Measurements from ENCODE around the gene BCL2L13. TPM values are rescaled to one million over a fixed set of nuclear protein-coding genes. Genes with fewer than 3 reads are reported as not detected.
A peak's percentile ranks its signal among the peaks of the same experiment; 100 is the strongest.
"Not testable (repeated sequence)": the region's sequence is repeated elsewhere in the genome, so short reads cannot be mapped to it uniquely, and the experiment has no call there.

The BCL2L13 gene
- polyA plus RNA-seq, 1 donor from 2014 or later, result 41.8 TPM

DNA sequence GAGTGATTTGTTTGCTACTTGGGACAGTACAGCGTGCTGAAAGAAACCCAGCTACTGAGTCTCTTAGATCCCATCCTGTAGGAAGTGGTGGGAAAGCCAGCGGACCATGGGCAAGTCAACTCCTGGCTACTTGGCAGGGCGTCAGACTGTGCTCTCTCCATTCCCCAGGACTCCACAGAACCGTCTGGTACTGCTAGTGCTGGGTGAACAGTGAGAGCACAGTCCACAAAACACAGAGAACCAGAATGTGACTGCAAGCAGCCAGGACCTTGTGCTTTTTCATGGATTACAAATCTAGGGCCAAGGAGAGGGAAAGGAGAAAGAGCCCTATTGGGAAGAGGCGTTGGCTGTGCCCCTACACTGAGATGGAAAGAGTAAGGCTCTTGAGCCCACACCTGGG is 125.5 kb downstream of the BCL2L13 start:
- Mint-ChIP-seq H3K4me1 (peaks cover 17 to 27% (median 19%) of the 10 kb centered on the region in 3 donors), H3K9me3 (no peaks in the 10 kb centered on the region), H3K27ac (peak overlapping the region in 1 of 3 donors; percentile 83), H3K4me3 (no peak overlapping the region), H3K27me3 (peaks cover 2% of the 10 kb centered on the region), H3K36me3 (no peaks in the 10 kb centered on the region)

DNA sequence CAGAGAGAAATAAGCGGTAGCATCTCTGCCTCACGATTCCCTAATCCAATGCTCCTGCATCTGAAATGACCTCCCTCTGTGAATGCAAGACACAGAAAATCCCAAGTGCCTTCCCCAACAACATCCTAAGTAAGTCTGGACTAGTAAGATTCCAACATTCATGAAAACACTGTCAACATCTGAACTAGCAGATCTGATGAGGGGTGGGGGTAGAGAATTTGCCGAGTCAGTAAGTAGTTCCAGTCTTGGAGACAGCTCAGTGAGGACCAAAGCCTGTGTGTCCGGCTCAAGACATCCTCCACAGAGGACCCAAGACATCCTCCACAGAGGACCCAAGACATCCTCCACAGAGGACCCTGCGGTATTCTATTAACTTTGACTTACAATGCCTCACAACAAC is 126.3 kb downstream of the BCL2L13 start:
- peak overlapping the region in 1 of 4 donors; percentile 38 for H3K4me3 Mint-ChIP-seq

DNA sequence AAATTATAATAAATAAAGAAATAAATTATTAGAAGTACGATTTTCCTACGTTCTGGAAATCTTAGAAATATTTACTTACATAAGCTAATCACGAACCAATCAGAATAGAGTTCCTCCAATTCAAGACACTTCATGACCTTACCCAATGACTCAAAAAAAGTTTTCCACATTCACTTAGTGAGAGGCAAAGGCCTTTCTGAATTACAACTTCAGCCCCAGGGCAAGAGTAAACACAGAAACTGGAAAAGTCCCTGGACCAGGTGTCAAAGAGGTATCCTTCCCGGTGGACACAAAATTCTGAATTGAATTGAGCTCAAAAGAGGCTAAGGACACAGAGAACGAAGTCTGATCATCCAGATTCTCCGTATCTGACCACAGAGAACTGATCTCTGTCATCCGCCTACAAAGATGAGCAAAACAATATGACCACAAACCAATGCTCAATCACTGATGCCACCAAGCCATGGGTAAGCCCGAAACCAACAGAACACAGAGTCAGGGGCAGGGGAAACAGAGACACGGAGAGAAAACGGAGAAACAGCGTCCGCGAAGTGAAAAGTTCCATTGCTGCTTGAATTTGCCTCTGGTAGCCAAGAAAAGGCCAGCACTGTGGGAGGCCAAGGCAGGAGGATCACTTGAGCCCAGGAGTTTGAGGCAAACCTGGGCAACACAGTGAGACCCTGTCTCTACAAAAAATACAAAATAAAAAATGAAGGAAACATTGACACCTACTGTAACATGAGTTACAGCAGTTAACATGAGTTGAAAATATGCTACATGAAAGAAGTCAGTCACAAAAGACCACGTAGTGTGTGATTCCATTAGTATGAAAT is 128.9 kb downstream of the BCL2L13 start:
- Mint-ChIP-seq H3K4me3 (peak overlapping the region; percentile 36 to 66 (median 53)), H3K4me1 (peaks cover 23 to 31% (median 25%) of the 10 kb centered on the region in 3 donors), H3K36me3 (no peaks in the 10 kb centered on the region), H3K27ac (peak overlapping the region; percentile 42 to 87 (median 57)), H3K27me3 (peaks cover 2% of the 10 kb centered on the region), H3K9me3 (no peaks in the 10 kb centered on the region)

More for the DNA sequence above, 126.3 kb downstream of the BCL2L13 start:
- not testable (repeated sequence) for H3K36me3 Mint-ChIP-seq, H3K9me3 Mint-ChIP-seq, H3K27me3 Mint-ChIP-seq
- Mint-ChIP-seq H3K4me1 (peaks cover 17 to 28% (median 19%) of the 10 kb centered on the region in 3 donors), H3K27ac (peak overlapping the region in 1 of 3 donors; percentile 33)

DNA sequence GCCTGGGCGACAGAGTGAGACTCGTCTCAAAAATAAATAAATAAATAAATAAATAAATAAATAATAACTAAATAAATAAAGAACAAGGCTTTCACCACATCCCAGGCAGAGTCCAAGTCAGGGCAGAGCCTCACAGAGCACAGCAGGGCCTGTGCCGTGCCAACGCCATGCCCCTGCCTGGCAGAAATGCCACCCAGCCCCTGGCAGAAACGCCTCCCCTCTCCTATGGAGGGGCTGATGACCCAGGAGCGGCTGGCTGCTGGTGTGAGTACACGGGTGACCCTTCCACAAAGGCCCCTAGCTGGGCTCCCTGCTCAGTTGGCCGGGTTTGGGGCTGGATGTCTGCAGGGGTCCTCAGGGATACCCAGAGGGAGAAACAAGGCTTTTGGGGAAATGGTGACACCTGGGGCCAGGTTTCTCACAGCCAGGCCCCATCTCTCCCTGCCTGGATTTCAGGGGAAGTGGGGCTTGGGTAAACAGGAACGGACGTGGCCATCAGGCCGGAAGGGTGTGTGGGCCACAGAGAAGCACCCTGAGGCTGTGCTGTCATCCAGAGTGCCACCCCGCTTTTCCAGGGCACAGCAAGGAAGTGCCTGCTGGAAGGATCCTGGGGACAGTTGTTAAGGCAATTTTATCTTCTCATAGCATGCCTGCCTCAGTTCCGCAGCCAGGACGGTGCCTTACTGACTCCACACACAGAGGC is 130.6 kb downstream of the BCL2L13 start:
- Mint-ChIP-seq H3K9me3 (no peaks in the 10 kb centered on the region), H3K4me3 (peak overlapping the region in 1 of 4 donors; percentile 12), H3K4me1 (peaks cover 29 to 41% (median 31%) of the 10 kb centered on the region in 3 donors), H3K36me3 (no peaks in the 10 kb centered on the region), H3K27ac (no peak overlapping the region), H3K27me3 (peaks cover 2% of the 10 kb centered on the region)

DNA sequence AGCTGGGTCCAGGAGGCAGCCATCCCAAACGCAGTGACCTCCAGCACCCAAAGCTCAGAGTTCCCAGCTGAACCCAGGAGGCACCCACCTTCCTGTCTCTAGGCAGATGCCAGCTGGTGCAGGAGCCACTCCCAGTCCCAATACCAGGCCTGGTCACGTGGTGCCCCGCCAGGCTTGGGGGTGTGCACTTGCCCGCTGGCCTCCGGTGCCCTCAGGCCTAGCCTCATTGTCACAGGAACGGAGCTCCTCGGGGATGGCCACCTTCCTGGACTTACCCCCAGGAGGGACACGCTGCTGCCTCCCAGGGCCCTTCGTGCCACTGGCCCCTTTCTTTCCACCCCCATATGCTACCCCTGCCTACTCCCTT is 131.1 kb downstream of the BCL2L13 start:
- no peaks in the 10 kb centered on the region for H3K36me3 Mint-ChIP-seq
- H3K4me3 Mint-ChIP-seq, result no peak overlapping the region
- H3K4me1 Mint-ChIP-seq, result peaks cover 27 to 38% (median 29%) of the 10 kb centered on the region in 3 donors
- H3K27me3 Mint-ChIP-seq, result peaks cover 2% of the 10 kb centered on the region
- H3K27ac Mint-ChIP-seq, result peak overlapping the region in 1 of 3 donors; percentile 90
- H3K9me3 Mint-ChIP-seq, result no peaks in the 10 kb centered on the region

DNA sequence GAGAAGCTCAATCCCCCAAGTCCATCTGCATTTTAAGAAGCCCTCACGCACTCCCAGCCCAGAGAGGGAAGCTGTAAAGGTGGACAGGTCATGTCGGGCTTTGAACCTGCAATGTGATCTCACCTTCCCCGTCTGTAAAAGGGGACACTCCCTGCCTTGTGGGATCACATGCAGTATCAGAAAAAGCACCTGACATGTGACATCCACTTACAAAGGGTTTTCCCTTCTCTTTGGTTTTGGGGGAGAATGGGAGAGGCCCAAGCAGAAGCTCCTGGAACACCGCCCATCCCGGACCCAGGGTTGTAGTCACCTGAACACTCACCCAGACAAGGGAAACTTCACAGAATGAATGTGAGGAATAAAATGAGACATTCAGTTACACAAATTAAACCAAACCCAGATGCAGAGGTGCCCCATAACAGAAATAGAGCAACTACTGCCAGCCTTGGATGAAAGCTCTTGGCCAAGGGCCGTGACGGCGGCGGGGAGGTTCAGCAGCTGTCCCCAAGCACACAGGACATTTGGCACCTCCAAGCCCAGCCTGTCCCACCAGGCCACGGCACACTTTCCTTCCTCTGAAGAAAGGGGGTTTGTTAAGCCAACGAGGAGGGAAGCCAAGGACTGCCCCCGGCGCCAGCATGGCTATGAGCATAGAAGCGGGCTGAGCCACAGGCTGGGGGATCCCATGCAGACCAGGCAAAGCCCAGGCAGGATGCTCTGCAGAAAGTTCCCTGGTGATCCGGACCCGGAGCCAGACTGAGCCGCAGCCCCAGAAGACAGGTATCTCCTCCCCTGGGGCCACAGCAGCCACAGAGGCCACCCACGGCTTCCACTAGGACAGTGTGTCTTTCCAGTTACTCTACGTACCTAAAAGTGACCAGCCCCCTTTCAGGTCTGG is 131.9 kb downstream of the BCL2L13 start:
- Mint-ChIP-seq H3K27me3 (peaks cover 2% of the 10 kb centered on the region), H3K27ac (peak overlapping the region; percentile 53 to 90 (median 71)), H3K4me3 (peak overlapping the region in 3 of 4 donors; percentile 33 to 82 (median 72)), H3K4me1 (peaks cover 27 to 40% (median 29%) of the 10 kb centered on the region in 3 donors), H3K36me3 (no peaks in the 10 kb centered on the region), H3K9me3 (no peaks in the 10 kb centered on the region)

DNA sequence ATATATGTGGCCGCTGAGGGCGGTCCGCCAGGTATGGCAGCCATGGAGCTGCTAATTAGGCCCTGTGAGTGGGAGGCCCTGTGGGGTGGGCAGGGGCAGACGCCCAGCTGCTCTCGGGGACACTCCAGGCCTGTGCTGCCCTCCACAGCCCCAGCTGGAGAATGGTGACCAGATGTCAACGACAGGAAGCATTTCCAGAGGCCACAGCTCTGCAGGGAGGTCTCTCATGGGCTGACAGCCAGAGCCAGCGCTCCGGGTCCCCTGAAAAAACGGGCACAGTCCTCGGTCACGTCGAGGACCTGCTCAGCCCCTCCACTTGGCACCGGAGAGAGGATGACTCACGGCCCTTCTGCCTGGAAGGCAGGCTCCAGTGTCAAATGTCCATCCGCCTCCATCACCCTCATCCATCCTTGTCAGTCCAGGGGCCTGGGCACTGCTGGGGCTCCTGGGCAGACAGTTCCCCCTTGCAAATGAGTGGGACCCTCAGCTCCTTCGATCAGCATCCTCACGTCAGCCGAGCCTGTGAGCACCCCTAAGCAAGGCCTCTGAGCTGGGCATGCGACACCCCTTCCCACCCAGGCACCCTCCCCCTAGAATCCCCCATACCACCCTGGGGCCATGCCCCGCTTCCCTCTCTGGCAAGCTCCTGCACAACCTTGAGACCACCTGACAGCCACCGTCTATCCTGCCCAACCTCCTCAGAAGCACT is 133.8 kb downstream of the BCL2L13 start:
- H3K4me3 Mint-ChIP-seq, result peak overlapping the region; percentile 87 to 97 (median 92)
- H3K27me3 Mint-ChIP-seq, result peaks cover 2% of the 10 kb centered on the region
- peak overlapping the region; percentile 71 to 98 (median 90) for H3K27ac Mint-ChIP-seq
- peaks cover 35 to 48% (median 38%) of the 10 kb centered on the region in 3 donors for H3K4me1 Mint-ChIP-seq
- H3K9me3 Mint-ChIP-seq, result no peaks in the 10 kb centered on the region
- no peaks in the 10 kb centered on the region for H3K36me3 Mint-ChIP-seq

DNA sequence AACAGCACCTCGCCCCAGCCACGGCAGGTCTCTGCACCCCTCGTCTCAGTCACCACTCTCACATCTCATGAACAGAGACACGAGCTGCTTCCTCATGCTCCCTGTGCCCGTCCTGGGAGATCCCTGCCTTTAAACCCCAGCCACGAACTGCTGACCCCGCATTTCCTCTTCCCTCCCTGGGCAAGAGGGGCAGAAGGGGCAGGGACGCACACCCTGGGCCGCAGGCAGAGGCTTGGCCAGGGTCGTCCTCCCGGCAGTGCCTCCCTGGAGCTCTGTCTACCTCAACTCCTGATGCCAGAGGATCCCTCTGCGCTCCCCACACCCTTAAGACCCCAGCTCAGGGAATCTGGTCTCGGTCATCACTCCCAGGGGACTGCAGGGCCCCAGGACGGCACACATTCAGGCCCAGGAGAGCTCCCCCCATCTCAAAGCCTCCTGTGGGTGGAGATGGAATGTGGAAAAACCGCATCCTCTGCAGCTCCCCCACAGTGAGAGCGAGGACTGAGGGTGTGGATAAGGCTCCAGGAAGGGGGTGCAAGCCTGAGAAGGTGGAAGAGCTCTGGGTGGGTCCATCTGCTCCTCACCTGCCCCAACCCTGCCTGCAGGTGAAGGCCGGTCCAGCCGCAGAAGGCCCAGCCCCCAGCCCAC is 134.5 kb downstream of the BCL2L13 start:
- H3K4me3 Mint-ChIP-seq, result peak overlapping the region; percentile 87 to 97 (median 92)
- H3K4me1 Mint-ChIP-seq, result peaks cover 34 to 41% (median 37%) of the 10 kb centered on the region in 3 donors
- H3K9me3 Mint-ChIP-seq, result no peaks in the 10 kb centered on the region
- peak overlapping the region; percentile 88 to 98 (median 90) for H3K27ac Mint-ChIP-seq
- H3K36me3 Mint-ChIP-seq, result no peaks in the 10 kb centered on the region
- H3K27me3 Mint-ChIP-seq, result peaks cover under 1% of the 10 kb centered on the region

DNA sequence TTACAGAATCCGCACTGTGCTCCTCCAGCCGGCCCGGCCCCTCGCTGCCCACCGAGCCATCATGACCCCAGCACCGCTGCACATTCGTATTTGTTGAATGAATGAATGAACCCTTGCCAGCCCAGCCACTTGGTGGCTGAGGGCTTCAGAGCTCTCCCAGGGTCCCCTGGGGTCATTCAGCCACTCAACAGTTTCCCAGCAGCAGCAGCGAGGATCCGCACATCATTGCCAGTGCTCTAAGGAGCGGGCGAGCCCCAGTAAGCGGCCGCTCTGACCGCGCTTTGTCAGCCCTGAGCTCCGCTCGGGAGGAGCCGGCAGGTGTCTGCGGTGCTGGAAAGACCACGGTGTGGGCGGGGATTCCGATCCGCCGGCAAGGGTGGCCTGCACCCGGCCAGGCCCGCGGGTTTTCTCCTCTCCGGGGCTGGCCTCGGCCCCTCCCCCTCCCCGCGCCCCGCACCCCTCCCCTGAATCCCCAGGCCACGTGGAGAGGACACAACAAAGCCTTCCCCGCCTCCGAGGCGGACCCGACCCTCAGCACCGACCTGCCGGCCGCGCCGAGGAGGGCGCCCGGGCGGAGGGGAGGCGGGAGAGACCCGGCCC is 135.1 kb downstream of the BCL2L13 start:
- Mint-ChIP-seq H3K36me3 (no peaks in the 10 kb centered on the region), H3K9me3 (no peaks in the 10 kb centered on the region), H3K4me1 (peaks cover 33 to 43% (median 37%) of the 10 kb centered on the region in 3 donors), H3K27ac (peak overlapping the region; percentile 88 to 98 (median 90)), H3K4me3 (peak overlapping the region; percentile 87 to 97 (median 92)), H3K27me3 (no peaks in the 10 kb centered on the region)

DNA sequence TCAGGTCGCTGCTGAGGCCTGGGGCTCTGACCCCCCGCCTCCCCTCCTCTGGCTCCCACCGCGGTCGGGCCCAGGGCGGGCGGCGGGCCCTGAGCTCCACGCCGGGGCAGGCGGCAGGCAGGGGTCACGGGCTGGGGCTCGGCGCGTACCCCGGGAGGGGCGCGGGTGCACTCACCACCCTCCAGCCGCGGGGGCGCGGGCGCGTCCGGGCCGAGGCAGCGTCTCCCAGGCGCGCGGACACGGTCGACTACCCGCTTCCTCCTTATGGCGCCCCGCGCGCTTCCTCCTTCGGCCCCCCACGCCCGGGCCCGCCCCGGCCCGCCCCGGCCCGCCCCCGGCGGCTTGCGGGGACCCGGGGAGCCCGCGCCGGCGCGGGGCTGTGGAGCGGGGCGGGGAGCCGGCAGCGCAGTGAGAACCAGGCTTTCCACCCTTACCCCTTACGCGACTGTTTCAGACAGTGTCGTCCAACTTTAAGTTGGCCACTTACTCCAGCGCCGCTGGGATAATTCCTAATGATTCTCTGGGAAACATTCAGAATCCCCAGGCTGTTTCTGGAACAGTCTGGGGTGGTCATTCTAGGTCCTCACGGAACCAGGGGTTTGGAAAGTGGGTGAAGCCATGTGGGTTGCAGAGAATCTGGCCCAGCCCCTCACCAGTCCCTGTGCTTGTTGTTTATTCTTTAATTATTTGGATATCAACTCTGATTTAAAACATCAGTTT is 135.8 kb downstream of the BCL2L13 start, which contains the start of gene BID:
BID (minus strand) TSS at position 264 of the 720 bp plus-strand sequence. CDS start 24,353 bp downstream, outside the sequence.
- no peaks in the 10 kb centered on the region for H3K9me3 Mint-ChIP-seq
- peak within 1 kb of the TSS; percentile 96 to 98 (median 97) for H3K27ac Mint-ChIP-seq
- peaks cover 1% of the 10 kb centered on the region for H3K36me3 Mint-ChIP-seq
- peaks cover 38 to 49% (median 43%) of the 10 kb centered on the region in 3 donors for H3K4me1 Mint-ChIP-seq
- peak within 1 kb of the TSS; percentile 87 to 99 (median 96) for H3K4me3 Mint-ChIP-seq
- no peaks in the 10 kb centered on the region for H3K27me3 Mint-ChIP-seq

DNA sequence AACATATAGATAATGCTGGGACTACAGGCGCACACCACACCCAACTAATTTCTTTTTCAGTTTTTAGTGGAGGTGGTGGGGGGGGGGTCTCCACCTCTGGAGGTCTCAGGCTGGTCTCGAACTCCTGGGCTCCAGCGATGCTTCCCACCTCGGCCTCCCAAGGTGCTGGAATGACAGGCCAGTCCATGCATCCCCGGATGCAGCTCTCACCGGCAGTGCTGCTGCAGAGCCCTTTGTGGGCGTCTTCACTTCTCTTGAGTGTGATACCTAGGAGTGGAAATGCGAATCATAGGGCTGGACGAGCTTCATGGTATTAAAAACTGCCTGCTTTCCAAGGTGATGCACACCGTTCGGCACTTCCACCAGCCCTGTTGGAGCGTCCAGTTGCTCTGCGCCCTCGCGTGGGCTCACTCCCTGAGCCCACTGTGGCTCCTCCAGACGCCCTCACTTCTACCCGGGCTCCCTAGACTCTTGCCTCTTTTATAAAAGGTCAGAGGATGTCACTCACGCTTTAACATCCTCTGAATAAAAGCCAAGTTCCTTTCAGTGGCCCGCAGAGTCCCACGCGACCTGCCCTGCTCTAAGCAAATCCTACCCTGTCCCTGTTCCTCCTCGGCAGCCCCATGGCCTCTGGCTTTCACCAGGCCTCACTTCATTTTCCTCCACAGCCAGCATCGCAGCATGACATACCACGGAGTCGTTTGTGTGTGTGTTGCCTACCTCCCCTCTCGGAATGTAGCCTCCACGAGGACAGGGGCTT is 136.5 kb downstream of the BCL2L13 start:
- H3K36me3 Mint-ChIP-seq, result peaks cover 1% of the 10 kb centered on the region
- peak overlapping the region; percentile 82 to 99 (median 94) for H3K4me3 Mint-ChIP-seq

More for the DNA sequence above, 136.5 kb downstream of the BCL2L13 start:
- Mint-ChIP-seq H3K27me3 (no peaks in the 10 kb centered on the region), H3K9me3 (no peaks in the 10 kb centered on the region), H3K4me1 (peaks cover 45 to 53% (median 47%) of the 10 kb centered on the region in 3 donors), H3K27ac (peak overlapping the region; percentile 96 to 97 (median 97))

Data from IgD-negative memory B cell (primary cell).